Astrocyte (in vitro differentiated cells and primary cell): Measurements from ENCODE around the gene MECP2.

Experiments used
- CTCF ChIP-seq: IDR thresholded peaks from 2 replicates; pipeline ENCODE4 v1.5.1; 2011; ENCODE audit warnings: low read depth, mild to moderate bottlenecking, inconsistent platforms, low read length, moderate library complexity; ENCODE audit not compliant: insufficient read depth
- EZH2 ChIP-seq: IDR thresholded peaks from 2 replicates; pipeline ENCODE4 v1.6.1; 2012; ENCODE audit warnings: mild to moderate bottlenecking, low read length, inconsistent platforms; ENCODE audit not compliant: insufficient read depth

DNA sequence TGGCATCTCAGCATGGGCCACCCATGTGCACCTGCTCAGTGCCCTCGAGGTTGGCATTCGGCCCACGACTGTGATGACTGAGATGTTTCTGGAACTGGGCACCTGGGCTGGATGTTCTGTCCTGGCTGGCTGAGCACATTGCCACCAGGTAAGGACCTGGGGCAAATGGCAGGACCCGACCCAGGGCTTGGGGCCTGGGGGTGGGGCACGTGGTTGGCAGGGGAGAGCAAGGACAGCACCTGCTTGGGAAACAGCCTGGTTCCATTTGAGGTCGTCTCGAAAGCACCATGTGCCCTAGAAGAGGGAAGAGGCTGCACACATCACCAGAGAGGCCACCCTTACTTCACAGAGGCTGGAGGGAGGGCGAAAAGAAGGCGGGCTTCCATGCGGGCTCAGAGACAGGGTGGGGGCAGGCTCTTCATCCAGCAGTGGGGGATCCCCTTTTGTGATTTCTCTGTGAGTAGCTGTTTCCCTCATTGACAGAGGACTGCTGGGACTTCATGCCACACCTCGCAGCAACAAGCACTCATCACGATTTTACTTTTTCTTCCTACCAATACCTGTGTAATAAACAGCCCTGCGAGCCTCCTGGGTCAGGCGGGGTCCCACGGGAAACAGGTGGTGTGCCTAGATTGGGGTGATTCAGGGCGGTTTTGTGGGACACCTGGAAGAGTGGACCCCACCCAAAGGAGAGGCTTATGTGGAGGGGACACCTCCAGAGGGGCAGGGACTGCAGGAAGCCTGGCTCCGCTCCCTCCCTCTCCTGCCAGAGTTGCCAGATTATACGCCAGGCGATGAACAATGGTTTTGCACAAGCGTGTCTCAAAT is 113.0 kb downstream of the MECP2 start:
- TF ChIP-seq CTCF (no peak), EZH2 (no peak)
